Stimulated activated CD8-positive, alpha-beta memory T cell treated with anti-CD3 and anti-CD28 coated beads, Interleukin-4, amount 100 ng/mL, for 24 hours (primary cell): Measurements from ENCODE around the gene RHNO1.

Experiments
- DNase-seq: peaks from one replicate; pipeline ENCODE4 v3.0.0-alpha.2; 2020; ENCODE audit warnings: low read depth

RHNO1 gene

DNA sequence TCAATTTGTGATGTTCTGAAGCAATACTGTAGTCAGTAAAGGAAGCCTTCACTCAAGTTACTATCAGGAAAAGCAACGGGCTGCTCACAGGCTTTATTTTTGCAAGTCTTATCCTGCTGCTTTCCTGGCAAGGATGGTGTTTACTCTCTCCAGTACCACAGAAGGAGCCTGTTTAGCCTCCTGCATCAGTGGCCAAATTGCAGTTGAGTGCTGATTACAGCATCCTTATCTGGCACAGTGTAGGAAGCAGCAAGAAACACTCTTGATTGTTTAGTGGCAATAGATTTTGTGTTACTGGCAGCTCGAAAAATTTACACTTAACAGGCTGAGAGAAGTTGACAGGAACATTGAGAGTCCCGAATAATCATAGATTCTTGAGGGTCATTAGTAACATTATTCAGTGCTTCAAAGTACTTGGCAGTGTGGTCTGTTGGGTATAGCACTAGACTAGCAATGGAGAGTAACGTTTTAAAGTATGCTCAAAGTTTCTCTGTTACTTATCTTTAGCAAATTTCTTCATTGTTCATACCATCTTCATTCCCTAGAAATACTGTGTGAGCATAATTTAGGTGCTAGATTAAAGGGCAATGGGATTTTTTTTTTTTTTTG is 25.4 kb downstream of the RHNO1 start:
- no peak for DNase-seq

DNA sequence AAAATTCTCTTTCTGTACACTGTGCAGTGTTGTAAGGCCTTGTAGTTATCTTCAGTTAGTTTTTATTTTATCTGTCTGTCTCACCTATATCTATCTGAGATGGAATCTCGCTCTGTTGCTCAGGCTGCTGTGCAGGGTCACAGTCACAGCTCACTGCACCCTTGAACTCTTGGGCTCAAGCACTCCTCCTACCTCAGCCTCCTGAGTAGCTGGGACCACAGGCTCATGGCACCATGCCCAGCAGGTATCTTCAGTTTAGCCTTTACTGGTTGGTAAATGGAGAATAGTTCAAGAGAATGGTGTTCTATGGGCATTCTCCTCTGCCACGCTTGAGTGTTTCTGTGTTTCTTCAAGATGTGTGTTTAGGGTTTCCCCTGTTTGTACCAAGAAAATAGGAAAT is 27.2 kb downstream of the RHNO1 start:
- DNase-seq: no peak

DNA sequence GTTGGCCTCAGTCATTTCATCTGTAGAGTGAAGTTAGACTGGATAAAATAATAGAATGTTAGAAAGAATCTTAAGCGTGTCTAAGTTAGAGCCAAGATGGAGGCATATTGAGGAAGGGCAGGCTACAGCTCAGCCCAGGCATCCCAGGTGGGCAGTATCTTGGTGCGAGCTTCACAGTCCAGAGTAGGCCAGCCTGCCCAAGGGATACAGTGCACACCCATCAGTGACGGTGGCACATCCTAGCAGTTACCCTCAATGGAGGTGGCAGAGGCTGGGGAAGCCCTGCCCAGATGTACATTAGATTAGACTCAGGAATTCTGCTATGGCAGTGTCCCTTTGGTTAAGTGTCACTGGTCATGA is 35.2 kb downstream of the RHNO1 start:
- no peak for DNase-seq

DNA sequence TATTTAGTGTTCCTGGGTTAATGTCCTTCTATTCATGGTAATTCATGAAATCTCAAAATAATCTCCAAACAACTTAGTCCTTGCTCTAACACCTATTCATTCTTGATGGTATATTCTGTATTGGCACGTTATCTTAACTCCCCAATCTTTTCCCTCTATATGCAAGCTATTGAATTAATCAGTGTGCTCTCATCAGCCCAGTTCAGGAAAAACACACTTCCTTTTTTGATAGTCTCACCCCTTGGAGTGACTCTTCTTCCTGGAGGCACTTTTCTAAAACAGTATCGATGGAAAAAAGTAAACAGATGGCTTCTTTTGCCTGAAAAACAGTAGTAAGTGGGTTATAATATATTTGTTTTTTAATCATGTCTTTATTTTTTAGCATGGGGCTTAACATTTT is 42.2 kb downstream of the RHNO1 start:
- no peak for DNase-seq

DNA sequence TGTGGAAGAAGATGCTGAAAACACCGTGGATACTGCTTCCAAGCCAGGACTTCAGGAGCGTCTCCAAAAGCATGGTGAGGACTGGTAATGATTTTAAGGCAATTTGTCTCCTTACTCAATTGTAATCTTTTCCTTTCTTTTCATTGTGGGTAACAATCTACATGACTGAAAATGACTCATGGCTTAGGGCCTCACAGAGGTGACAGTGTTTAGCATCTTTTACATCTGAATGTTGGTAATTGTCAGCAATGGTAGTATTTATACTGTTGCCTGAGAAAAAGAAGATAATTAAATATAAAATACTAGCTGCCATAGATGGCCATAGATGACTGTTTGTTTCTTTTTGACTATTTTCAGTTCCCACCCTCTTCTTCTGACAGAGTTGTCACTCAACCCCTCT is 45.3 kb downstream of the RHNO1 start:
- no peak for DNase-seq

DNA sequence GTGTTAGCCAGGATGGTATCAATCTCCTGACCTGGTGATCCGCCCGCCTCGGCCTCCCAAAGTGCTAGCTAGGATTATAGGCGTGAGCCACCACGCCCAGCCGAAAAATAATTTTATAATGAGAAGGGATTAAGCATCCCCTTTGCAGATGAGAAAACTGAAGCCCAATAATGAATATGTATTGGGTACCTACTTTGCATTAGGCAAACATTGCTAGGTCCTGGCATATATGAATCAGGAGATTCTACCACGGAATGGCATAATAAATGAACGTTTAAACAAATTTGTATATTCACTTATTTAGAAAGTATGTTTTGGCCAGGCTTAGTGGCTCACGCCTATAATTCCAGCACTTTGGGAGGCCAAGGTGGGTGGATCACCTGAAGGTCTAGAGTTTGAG is 46.0 kb downstream of the RHNO1 start:
- no peak for DNase-seq

DNA sequence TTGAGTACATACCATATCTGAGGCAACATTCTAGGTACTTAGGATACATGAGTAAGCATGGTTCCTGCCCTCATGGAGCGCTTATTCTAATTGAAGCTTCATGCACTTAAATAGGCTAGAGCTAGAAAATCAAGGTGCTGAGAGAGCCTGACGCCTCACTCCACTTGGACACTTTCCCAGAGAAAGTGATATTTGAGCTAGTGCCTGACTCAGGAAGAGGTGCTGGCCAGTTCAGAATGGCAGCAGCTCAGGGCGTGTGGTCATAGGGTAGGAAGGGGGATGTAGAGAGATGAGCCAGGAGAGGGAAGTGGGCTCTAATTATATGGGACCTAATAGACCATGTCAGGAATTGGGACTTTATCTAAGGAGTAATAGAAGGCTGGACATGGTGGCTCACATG is 47.0 kb downstream of the RHNO1 start:
- no peak for DNase-seq

DNA sequence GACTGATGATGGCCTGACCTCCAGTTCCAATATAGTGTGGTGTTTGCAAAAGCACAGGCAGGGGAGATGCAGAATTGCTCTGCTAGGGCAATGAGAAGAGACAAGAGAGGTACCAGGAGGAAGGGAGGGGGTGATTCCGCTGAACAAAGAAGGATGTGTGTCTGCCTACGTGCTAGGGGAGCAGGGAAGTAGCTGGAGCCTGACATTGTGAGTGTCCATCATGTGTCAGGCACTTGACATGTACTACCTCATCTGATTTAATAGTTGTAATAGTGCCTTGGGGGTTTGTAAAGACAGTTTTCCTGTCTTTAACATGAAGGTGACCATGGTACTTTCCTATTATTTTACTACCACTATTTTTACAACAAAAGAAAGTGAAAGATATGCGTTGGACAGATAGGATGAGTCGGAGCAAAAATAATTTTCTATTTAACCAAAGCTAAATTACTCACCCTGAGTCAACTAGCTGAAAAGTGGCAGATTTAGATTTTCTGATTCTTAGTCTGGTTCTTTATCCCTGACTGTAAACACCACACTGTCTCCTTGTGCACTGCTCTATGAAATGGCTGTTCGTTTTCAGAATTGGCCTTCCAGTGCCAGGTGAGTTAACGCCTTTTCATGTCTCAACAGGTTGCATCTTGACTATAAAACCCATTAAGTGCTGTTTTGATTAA is 48.4 kb downstream of the RHNO1 start:
- DNase-seq: no peak

DNA sequence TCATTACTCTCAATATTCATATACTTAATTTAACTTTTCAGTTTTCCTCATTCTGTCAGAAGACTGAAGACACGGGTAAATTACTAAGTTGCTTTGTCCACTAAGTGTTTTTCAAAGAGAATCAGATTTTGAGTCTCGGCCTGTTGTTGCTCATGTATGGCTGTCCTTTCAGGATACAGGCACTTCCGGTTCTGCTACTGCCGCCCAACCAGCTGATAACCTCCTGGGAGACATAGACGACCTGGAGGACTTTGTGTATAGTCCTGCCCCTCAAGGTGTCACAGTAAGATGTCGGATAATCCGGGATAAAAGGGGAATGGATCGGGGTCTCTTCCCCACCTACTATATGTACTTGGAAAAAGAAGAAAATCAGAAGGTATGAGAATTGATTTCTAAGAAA is 53.8 kb downstream of the RHNO1 start:
- no peak for DNase-seq

DNA sequence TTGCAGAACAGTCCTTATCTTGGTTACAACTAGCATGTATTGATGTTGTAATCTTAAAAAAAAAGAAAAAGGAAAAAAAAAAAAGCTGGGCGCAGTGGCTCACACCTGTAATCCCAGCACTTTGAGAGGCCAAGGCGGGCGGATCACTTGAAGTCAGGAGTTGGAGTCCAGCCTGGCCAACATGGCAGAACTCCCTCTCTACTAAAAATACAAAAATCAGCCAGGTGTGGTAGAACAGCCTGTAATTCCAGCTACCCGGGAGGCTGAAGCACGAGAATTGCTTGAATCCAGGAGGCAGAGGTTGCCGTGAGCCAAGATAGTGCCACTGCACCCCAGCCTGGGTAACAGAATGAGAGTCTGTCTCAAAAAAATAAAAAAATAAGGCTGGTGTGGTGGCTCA is 56.6 kb downstream of the RHNO1 start:
- no peak for DNase-seq

DNA sequence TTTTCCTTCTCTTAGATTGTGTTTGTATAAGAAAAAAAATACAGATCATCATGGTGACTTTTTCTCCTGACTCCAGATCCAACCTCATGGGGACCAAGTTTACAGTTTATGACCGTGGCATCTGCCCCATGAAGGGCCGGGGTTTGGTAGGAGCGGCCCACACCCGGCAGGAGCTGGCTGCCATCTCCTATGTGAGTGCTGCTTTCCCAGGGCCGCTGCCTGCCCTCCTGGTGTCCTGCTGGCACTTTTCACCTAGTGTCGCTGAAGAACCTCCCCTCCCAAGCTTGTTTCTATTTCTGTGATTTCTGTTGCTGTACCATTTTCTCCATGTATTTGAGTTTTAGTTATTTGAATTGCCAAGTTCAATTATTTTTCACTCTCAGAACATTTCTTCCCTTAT is 57.3 kb downstream of the RHNO1 start:
- no peak for DNase-seq

DNA sequence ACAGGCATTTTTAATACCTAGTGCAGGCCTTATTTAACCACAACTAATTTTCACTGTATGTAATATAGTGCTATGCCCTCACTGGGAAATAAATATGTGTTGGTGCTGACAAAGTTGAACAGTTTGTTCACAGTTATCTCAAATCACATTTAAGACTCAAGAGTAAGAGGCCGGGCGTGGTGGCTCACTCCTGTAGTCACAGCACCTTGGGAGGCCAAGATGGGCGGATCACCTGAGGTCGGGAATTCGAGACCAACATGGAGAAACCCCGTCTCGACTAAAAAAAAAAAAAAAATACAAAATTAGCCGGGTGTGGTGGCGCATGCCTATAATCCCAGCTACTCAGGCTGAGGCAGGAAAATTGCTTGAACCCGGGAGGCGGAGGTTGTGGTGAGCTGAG is 59.3 kb downstream of the RHNO1 start:
- no peak for DNase-seq

DNA sequence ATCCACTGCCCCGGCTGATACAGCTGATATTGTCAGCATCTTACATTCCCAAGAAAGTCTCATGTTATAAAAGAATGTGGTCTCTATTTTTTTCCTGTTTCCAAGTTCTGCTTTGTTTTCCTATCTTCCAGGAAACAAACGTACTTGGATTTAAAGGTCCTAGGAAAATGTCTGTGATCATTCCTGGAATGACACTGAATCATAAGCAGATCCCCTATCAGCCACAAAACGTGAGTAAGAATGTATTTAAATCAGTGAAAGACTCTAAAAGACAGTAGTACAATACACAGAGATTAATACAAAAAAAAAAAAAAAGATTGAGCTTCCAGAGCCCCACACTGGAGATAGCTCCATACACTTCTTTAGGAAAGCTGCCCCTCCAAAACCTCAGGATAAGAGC is 60.5 kb downstream of the RHNO1 start:
- DNase-seq: no peak
